Neural cell (in vitro differentiated cells): ENCODE measurements around the gene BCO2. TPM values are rescaled to one million over a fixed set of nuclear protein-coding genes. Genes with fewer than 3 reads are reported as not detected.

Experiments used
- H2AFZ ChIP-seq: fragments of 200-600, 300-800 bp; sonication (generic), shearing (Covaris generic); 2 replicates; pipeline ENCODE4 v1.6.0; 2014; ENCODE audit warnings: low read depth, mild to moderate bottlenecking, antibody characterized with exemption, low read length, moderate library complexity
- H3F3A ChIP-seq: fragments of 200-600 bp; shearing (Covaris generic); 2 replicates; pipeline ENCODE4 v1.6.1; 2016; ENCODE audit warnings: mild to moderate bottlenecking, moderate library complexity, mixed read lengths, antibody characterized with exemption, low read length; ENCODE audit not compliant: insufficient read depth, poor library complexity, severe bottlenecking
- H3K27ac ChIP-seq: fragments of 200-600, 300-800 bp; sonication (generic), shearing (Covaris generic); 2 replicates; pipeline ENCODE4 v1.5.1; 2014; ENCODE audit warnings: mild to moderate bottlenecking, low read length, moderate library complexity
- H3K27me3 ChIP-seq: fragments of 300-800, 200-600 bp; sonication (generic), shearing (Covaris generic); 2 replicates; pipeline ENCODE4 v1.6.0; 2014; ENCODE audit warnings: mild to moderate bottlenecking, low read depth, low read length, moderate library complexity; ENCODE audit not compliant: insufficient read depth
- H3K36me3 ChIP-seq: fragments of 300-800, 200-600 bp; sonication (generic), shearing (Covaris generic); 2 replicates; pipeline ENCODE4 v1.5.1; 2014; ENCODE audit warnings: mild to moderate bottlenecking, antibody characterized with exemption, low read length, moderate library complexity; ENCODE audit not compliant: insufficient read depth
- H3K4me2 ChIP-seq: fragments of 300-800, 200-600 bp; sonication (generic), shearing (Covaris generic); 2 replicates; pipeline ENCODE4 v1.6.0; 2014; ENCODE audit warnings: mild to moderate bottlenecking, low read length
- H3K4me3 ChIP-seq: fragments of 300-800, 200-600 bp; sonication (generic), shearing (Covaris generic); 2 replicates; pipeline ENCODE4 v1.5.1; 2014; ENCODE audit warnings: mild to moderate bottlenecking, low read length, moderate library complexity
- H3K79me2 ChIP-seq: fragments of 200-600 bp; shearing (Covaris generic); replicated peaks from 2 replicates; pipeline ENCODE4 v1.6.0; 2014; ENCODE audit warnings: mild to moderate bottlenecking, low read length, moderate library complexity; ENCODE audit not compliant: insufficient read depth
- H3K9ac ChIP-seq: fragments of 300-800, 200-600 bp; sonication (generic), shearing (Covaris generic); 2 replicates; pipeline ENCODE4 v1.6.1; 2016; ENCODE audit warnings: mild to moderate bottlenecking, low read length, mixed read lengths
- H3K9me2 ChIP-seq: fragments of 200-600 bp; shearing (Covaris generic); 2 replicates; pipeline ENCODE4 v1.6.1; 2016; ENCODE audit warnings: mild to moderate bottlenecking, low read length, mixed read lengths; ENCODE audit not compliant: insufficient read depth
- H3K9me3 ChIP-seq: fragments of 200-600, 300-800 bp; sonication (generic), shearing (Covaris generic); 2 replicates; pipeline ENCODE4 v1.6.1; 2016; ENCODE audit warnings: mild to moderate bottlenecking, mixed run types, low read length, moderate library complexity, mixed read lengths
- H4K20me1 ChIP-seq: fragments of 200-600 bp; shearing (Covaris generic); 2 replicates; pipeline ENCODE4 v1.6.1; 2016; ENCODE audit warnings: mild to moderate bottlenecking, mixed run types; ENCODE audit not compliant: insufficient read depth
- EP300 ChIP-seq: fragments of 450-650 bp; conservative IDR thresholded peaks from 2 replicates; pipeline ENCODE4 v1.6.1; 2014; ENCODE audit warnings: antibody characterized with exemption, mild to moderate bottlenecking, moderate library complexity; ENCODE audit not compliant: poor library complexity, severe bottlenecking
- EZH2 ChIP-seq: fragments of 200-600, 300-800 bp; shearing (Covaris generic), sonication (generic); IDR thresholded peaks from 2 replicates; pipeline ENCODE4 v1.6.1; 2014; ENCODE audit warnings: antibody characterized with exemption, low read length, borderline replicate concordance, mild to moderate bottlenecking; ENCODE audit not compliant: insufficient read depth, poor library complexity, severe bottlenecking
- MXI1 ChIP-seq: fragments of 450-650 bp; conservative IDR thresholded peaks from 2 replicates; pipeline ENCODE4 v1.6.1; 2014; ENCODE audit warnings: antibody characterized with exemption, mild to moderate bottlenecking; ENCODE audit not compliant: poor library complexity, severe bottlenecking
- POLR2AphosphoS5 ChIP-seq: IDR thresholded peaks from 2 replicates; pipeline ENCODE4 v1.6.1; 2012
- RAD21 ChIP-seq: fragments of 450-650 bp; conservative IDR thresholded peaks from 2 replicates; pipeline ENCODE4 v1.6.1; 2014; ENCODE audit warnings: antibody characterized with exemption, mild to moderate bottlenecking, moderate library complexity
- SMC3 ChIP-seq: fragments of 450-650 bp; conservative IDR thresholded peaks from 2 replicates; pipeline ENCODE4 v1.6.1; 2014; ENCODE audit warnings: antibody characterized with exemption, mild to moderate bottlenecking, moderate library complexity; ENCODE audit not compliant: poor library complexity
- TAF1 ChIP-seq: IDR thresholded peaks from 2 replicates; pipeline ENCODE4 v1.6.1; 2012; ENCODE audit warnings: low read depth
- polyA plus RNA-seq: library from polyadenylated mRNA; depleted of rRNA; stranded (reverse); fragments of >200 nt; gene quantifications from 2 replicates; pipeline ENCODE4 v1.2.3, GENCODE V29; 2014
- TF ChIP-seq, protein P1 (sequence below): fragments of 450-650 bp; IDR thresholded peaks from 2 replicates; pipeline ENCODE4 v1.5.1; 2014; ENCODE audit warnings: antibody characterized with exemption, mild to moderate bottlenecking, moderate library complexity; ENCODE audit not compliant: poor library complexity, severe bottlenecking
- TF ChIP-seq, protein P2 (sequence below): IDR thresholded peaks from 2 replicates; pipeline ENCODE4 v1.6.1; 2012; ENCODE audit warnings: borderline replicate concordance

BCO2 gene
- polyA plus RNA-seq, 1 donor from 2014 or later: 7.4 TPM

DNA sequence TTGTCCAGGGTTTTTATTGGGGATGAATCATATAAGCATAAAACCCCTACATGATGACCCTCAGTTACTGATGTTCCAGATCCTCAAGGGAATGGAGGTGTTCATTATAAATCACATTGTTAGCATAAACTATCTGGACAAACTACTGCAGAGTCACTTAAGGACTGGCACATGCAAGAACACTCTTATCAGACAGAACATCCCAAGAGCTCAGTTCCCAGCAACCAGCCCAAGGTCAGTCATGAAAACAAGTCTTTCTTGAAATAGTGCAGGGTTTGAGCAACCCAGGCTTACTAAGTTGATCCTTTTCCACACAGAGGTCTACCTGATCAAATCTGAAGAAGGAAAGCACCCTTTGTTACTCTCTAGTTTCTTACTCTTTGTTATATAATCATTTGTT is 37.4 kb downstream of the BCO2 start:
- no peaks in the 10 kb centered on the region for H3K79me2 ChIP-seq
- no peak overlapping the region for H3K9ac ChIP-seq
- no peak overlapping the region for H3K4me2 ChIP-seq
- H3K9me2 ChIP-seq: no peaks in the 10 kb centered on the region
- no peak for TF ChIP-seq MXI1
- TF ChIP-seq RAD21: no peak
- TF ChIP-seq EZH2: no peak
- TF ChIP-seq POLR2AphosphoS5: no peak
- TF ChIP-seq EP300: no peak
- TF ChIP-seq TAF1: no peak
- TF ChIP-seq, protein P1, sequence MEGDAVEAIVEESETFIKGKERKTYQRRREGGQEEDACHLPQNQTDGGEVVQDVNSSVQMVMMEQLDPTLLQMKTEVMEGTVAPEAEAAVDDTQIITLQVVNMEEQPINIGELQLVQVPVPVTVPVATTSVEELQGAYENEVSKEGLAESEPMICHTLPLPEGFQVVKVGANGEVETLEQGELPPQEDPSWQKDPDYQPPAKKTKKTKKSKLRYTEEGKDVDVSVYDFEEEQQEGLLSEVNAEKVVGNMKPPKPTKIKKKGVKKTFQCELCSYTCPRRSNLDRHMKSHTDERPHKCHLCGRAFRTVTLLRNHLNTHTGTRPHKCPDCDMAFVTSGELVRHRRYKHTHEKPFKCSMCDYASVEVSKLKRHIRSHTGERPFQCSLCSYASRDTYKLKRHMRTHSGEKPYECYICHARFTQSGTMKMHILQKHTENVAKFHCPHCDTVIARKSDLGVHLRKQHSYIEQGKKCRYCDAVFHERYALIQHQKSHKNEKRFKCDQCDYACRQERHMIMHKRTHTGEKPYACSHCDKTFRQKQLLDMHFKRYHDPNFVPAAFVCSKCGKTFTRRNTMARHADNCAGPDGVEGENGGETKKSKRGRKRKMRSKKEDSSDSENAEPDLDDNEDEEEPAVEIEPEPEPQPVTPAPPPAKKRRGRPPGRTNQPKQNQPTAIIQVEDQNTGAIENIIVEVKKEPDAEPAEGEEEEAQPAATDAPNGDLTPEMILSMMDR: no peak
- no peak for TF ChIP-seq SMC3
- TF ChIP-seq, protein P2, sequence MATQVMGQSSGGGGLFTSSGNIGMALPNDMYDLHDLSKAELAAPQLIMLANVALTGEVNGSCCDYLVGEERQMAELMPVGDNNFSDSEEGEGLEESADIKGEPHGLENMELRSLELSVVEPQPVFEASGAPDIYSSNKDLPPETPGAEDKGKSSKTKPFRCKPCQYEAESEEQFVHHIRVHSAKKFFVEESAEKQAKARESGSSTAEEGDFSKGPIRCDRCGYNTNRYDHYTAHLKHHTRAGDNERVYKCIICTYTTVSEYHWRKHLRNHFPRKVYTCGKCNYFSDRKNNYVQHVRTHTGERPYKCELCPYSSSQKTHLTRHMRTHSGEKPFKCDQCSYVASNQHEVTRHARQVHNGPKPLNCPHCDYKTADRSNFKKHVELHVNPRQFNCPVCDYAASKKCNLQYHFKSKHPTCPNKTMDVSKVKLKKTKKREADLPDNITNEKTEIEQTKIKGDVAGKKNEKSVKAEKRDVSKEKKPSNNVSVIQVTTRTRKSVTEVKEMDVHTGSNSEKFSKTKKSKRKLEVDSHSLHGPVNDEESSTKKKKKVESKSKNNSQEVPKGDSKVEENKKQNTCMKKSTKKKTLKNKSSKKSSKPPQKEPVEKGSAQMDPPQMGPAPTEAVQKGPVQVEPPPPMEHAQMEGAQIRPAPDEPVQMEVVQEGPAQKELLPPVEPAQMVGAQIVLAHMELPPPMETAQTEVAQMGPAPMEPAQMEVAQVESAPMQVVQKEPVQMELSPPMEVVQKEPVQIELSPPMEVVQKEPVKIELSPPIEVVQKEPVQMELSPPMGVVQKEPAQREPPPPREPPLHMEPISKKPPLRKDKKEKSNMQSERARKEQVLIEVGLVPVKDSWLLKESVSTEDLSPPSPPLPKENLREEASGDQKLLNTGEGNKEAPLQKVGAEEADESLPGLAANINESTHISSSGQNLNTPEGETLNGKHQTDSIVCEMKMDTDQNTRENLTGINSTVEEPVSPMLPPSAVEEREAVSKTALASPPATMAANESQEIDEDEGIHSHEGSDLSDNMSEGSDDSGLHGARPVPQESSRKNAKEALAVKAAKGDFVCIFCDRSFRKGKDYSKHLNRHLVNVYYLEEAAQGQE: no peak
- no peaks in the 10 kb centered on the region for H3K36me3 ChIP-seq
- H3F3A ChIP-seq: no peaks in the 10 kb centered on the region
- no peak overlapping the region for H3K27ac ChIP-seq
- no peaks in the 10 kb centered on the region for H3K27me3 ChIP-seq
- H4K20me1 ChIP-seq: no peaks in the 10 kb centered on the region
- H3K9me3 ChIP-seq: no peaks in the 10 kb centered on the region
- no peak overlapping the region for H3K4me3 ChIP-seq
- H2AFZ ChIP-seq: no peak overlapping the region

DNA sequence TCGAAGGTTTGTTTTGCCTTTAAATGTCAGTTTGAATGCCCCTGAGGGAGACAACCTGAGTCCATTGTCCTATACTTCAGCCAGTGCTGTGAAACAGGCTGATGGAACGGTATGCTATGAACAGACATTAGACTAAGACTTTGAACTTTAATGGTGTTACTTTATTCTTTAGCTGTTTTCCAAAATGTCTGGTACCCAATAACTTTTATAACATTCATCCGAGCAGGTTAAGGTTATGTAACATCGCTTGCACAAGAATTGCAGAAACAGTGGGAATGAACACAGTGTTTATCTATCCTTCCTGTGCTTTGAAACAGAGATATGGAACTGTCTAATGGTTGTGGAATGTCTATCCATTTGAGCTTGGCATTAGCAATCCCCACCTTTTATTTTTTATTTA is 38.4 kb downstream of the BCO2 start:
- no peaks in the 10 kb centered on the region for H4K20me1 ChIP-seq
- no peaks in the 10 kb centered on the region for H3K9me2 ChIP-seq
- H3F3A ChIP-seq: no peaks in the 10 kb centered on the region
- H3K36me3 ChIP-seq: no peaks in the 10 kb centered on the region
- H3K27me3 ChIP-seq: no peaks in the 10 kb centered on the region
- no peak for TF ChIP-seq MXI1
- no peak overlapping the region for H3K4me3 ChIP-seq
- no peaks in the 10 kb centered on the region for H3K9me3 ChIP-seq
- no peak overlapping the region for H3K9ac ChIP-seq
- no peak overlapping the region for H3K4me2 ChIP-seq
- H3K79me2 ChIP-seq: no peaks in the 10 kb centered on the region
- no peak overlapping the region for H3K27ac ChIP-seq
- H2AFZ ChIP-seq: no peak overlapping the region

DNA sequence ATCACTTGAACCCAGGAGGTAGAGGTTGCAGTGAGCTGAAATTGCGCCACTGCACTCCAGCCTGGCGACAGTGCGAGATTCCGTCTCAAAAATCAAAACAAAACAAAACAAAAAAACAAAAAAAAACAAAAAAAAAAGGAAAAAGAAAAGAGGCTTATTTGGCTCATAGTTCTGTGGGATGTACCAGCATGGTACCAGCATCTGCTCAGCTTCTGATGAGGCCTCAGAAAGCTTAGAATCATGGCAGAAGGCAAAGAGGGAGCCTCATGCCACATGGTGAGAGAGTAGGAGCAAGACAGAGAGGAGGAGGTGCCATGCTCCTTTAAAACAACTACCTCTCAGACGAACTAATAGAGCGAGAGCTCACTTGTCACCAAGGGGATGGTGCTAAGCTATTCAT is 40.3 kb downstream of the BCO2 start:
- H3K9me2 ChIP-seq: no peaks in the 10 kb centered on the region
- H3K4me3 ChIP-seq: no peak overlapping the region
- TF ChIP-seq, protein P1: no peak
- TF ChIP-seq, protein P2: no peak
- TF ChIP-seq MXI1 (no peak), POLR2AphosphoS5 (no peak), EP300 (no peak)
- no peaks in the 10 kb centered on the region for H3F3A ChIP-seq
- H3K9ac ChIP-seq: no peak overlapping the region
- H3K27me3 ChIP-seq: no peaks in the 10 kb centered on the region
- H3K79me2 ChIP-seq: no peaks in the 10 kb centered on the region
- H4K20me1 ChIP-seq: no peaks in the 10 kb centered on the region
- H3K36me3 ChIP-seq: no peaks in the 10 kb centered on the region
- H3K4me2 ChIP-seq: no peak overlapping the region
- no peak overlapping the region for H3K27ac ChIP-seq
- H3K9me3 ChIP-seq: no peaks in the 10 kb centered on the region
- no peak overlapping the region for H2AFZ ChIP-seq
